Measurements from ENCODE around the gene RNASE4. TPM values are rescaled to one million over a fixed set of nuclear protein-coding genes. Genes with fewer than 3 reads are reported as not detected.

The RNASE4 gene
- total RNA-seq, 1 donor from 2014 or later = 5.7 TPM

GRCh38 chr14:20667957-20668356, 16.4 kb upstream of the RNASE4 start:
- Mint-ChIP-seq H3K4me1 (ENCODE audit: low read depth) (peaks cover 8% of the 10 kb centered on the region), H3K9me3 (ENCODE audit: low read depth) (no peaks in the 10 kb centered on the region), H3K27me3 (peaks cover 33% of the 10 kb centered on the region), H3K27ac (no peak overlapping the region), H3K36me3 (ENCODE audit: insufficient read depth) (no peaks in the 10 kb centered on the region), H3K4me3 (ENCODE audit: low read depth) (no peak overlapping the region)
- TF ChIP-seq CTCF (IDR thresholded peaks at IDR 0.05; ENCODE audit: unreplicated experiment) = no peak
- DNase-seq (ENCODE audit: low spot score, unreplicated experiment) = no peak

DNA sequence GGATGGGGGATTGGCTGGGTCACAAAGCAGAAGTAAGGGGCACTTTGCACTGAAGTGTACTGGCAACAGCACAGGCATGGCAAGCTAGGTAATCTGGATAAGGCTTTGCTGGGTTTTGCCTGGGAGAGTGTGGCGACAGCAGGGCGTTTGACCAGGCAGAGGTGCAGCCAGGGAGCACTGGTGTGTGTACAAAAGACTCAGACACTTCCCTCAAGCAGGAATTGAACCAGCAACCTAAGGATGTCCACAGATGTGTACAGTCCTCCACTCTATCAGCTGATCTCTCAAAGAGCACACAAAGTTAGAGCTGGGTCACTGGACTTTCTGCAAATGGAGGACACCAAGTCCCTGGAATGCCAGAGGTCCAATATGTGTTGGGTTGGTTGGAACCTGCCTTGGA, 15.4 kb upstream of the RNASE4 start:
- Mint-ChIP-seq H3K36me3 (ENCODE audit: insufficient read depth) (no peaks in the 10 kb centered on the region), H3K4me1 (ENCODE audit: low read depth) (peaks cover 8% of the 10 kb centered on the region), H3K4me3 (ENCODE audit: low read depth) (no peak overlapping the region), H3K27ac (no peak overlapping the region), H3K27me3 (peaks cover 23% of the 10 kb centered on the region), H3K9me3 (ENCODE audit: low read depth) (no peaks in the 10 kb centered on the region)
- DNase-seq (ENCODE audit: low spot score, unreplicated experiment) = no peak
- no peak for TF ChIP-seq CTCF (IDR thresholded peaks at IDR 0.05; ENCODE audit: unreplicated experiment)

- Mint-ChIP-seq H3K27ac (peak overlapping the region; percentile 1), H3K27me3 (peaks cover 10% of the 10 kb centered on the region), H3K9me3 (ENCODE audit: low read depth) (no peaks in the 10 kb centered on the region), H3K36me3 (ENCODE audit: insufficient read depth) (no peaks in the 10 kb centered on the region), H3K4me3 (ENCODE audit: low read depth) (no peak overlapping the region), H3K4me1 (ENCODE audit: low read depth) (peaks cover 8% of the 10 kb centered on the region)
- no peak for TF ChIP-seq CTCF (IDR thresholded peaks at IDR 0.05; ENCODE audit: unreplicated experiment)
- DNase-seq (ENCODE audit: low spot score, unreplicated experiment) = no peak
Measured at GRCh38 chr14:20671597-20672283, 12.6 kb upstream of the RNASE4 start.

- Mint-ChIP-seq H3K27ac (no peak overlapping the region), H3K27me3 (peaks cover 7% of the 10 kb centered on the region)
Measured at GRCh38 chr14:20675669-20676068, 8.7 kb upstream of the RNASE4 start.

GRCh38 chr14:20676072-20676471, 8.3 kb upstream of the RNASE4 start:
- no peak for TF ChIP-seq CTCF (IDR thresholded peaks at IDR 0.05; ENCODE audit: unreplicated experiment)
- DNase-seq (ENCODE audit: low spot score, unreplicated experiment) = no peak
- peaks cover 17% of the 10 kb centered on the region for H3K4me1 Mint-ChIP-seq (ENCODE audit: low read depth)
- H3K36me3 Mint-ChIP-seq (ENCODE audit: insufficient read depth) = no peaks in the 10 kb centered on the region
- peaks cover 7% of the 10 kb centered on the region for H3K27me3 Mint-ChIP-seq
- H3K4me3 Mint-ChIP-seq (ENCODE audit: low read depth) = no peak overlapping the region
- no peaks in the 10 kb centered on the region for H3K9me3 Mint-ChIP-seq (ENCODE audit: low read depth)
- no peak overlapping the region for H3K27ac Mint-ChIP-seq

More at GRCh38 chr14:20675669-20676068, 8.7 kb upstream of the RNASE4 start:
- no peak for DNase-seq (ENCODE audit: low spot score, unreplicated experiment)
- H3K4me1 Mint-ChIP-seq (ENCODE audit: low read depth) = peaks cover 13% of the 10 kb centered on the region
- no peak overlapping the region for H3K4me3 Mint-ChIP-seq (ENCODE audit: low read depth)
- no peak for TF ChIP-seq CTCF (IDR thresholded peaks at IDR 0.05; ENCODE audit: unreplicated experiment)
- H3K9me3 Mint-ChIP-seq (ENCODE audit: low read depth) = no peaks in the 10 kb centered on the region
- H3K36me3 Mint-ChIP-seq (ENCODE audit: insufficient read depth) = no peaks in the 10 kb centered on the region

Data from progenitor cell of endocrine pancreas (in vitro differentiated cells).